Measurements from ENCODE around the gene TMEM101. TPM values are rescaled to one million over a fixed set of nuclear protein-coding genes. Genes with fewer than 3 reads are reported as not detected.

The TMEM101 gene
- total and polyA plus RNA-seq, 10 donors: 15.9 to 30.6 (median 21.1) TPM

GRCh38 chr17:44002141-44002848 is 12.5 kb downstream of the TMEM101 start:
- TF ChIP-seq POLR2AphosphoS5 (IDR thresholded peaks at IDR 0.05) (no peak), CTCF (IDR thresholded peaks at IDR 0.05 in 8 of 11, conservative IDR thresholded peaks at IDR 0.05 in 3 of 11) (no peak), POLR2A (IDR thresholded peaks at IDR 0.05) (no peak)
- Histone ChIP-seq H3K4me3 (no peak overlapping the region), H3K27ac (no peak overlapping the region), H3K27me3 (replicated peaks in 1 of 7) (peaks cover 8 to 58% (median 28%) of the 10 kb centered on the region in 7 donors), H3K9me3 (no peaks in the 10 kb centered on the region), H3K36me3 (no peaks in the 10 kb centered on the region), H3K4me1 (peaks cover 16 to 32% (median 28%) of the 10 kb centered on the region in 6 donors)
- WGBS, 5 donors: 69 to 86% (median 75%) methylated on average over 9 of the region's 9 CpGs
- no peak for DNase-seq
- intact Hi-C loops (cut with DNase I; ENCODE audit: low total_unique reads): no loop called here

- Histone ChIP-seq H3K4me3 (no peak overlapping the region), H3K9me3 (no peaks in the 10 kb centered on the region), H3K36me3 (no peaks in the 10 kb centered on the region), H3K4me1 (peaks cover 14 to 24% (median 23%) of the 10 kb centered on the region in 6 donors), H3K27me3 (replicated peaks in 1 of 7) (peaks cover 8 to 50% (median 34%) of the 10 kb centered on the region in 7 donors), H3K27ac (no peak overlapping the region)
- intact Hi-C loops (cut with DNase I; ENCODE audit: low total_unique reads): no loop called here
- 64 to 95% (median 86%) methylated on average over 2 of the region's 2 CpGs for WGBS, 5 donors
- DNase-seq: no peak
- no peak for TF ChIP-seq POLR2A (IDR thresholded peaks at IDR 0.05)
- TF ChIP-seq POLR2AphosphoS5 (IDR thresholded peaks at IDR 0.05): no peak
- TF ChIP-seq CTCF (IDR thresholded peaks at IDR 0.05 in 8 of 11, conservative IDR thresholded peaks at IDR 0.05 in 3 of 11): no peak
These were observed 13.3 kb downstream of the TMEM101 start for GRCh38 chr17:44001461-44001920.

- TF ChIP-seq POLR2A (IDR thresholded peaks at IDR 0.05) (no peak), POLR2AphosphoS5 (IDR thresholded peaks at IDR 0.05) (no peak), CTCF (IDR thresholded peaks at IDR 0.05 in 8 of 11, conservative IDR thresholded peaks at IDR 0.05 in 3 of 11) (no peak)
- peaks cover 8 to 45% (median 35%) of the 10 kb centered on the region in 7 donors for H3K27me3 ChIP-seq (replicated peaks in 1 of 7)
These were observed 13.8 kb downstream of the TMEM101 start for GRCh38 chr17:44000871-44001460.

More at GRCh38 chr17:44000871-44001460, 13.8 kb downstream of the TMEM101 start:
- Histone ChIP-seq H3K4me1 (peaks cover 13 to 19% (median 18%) of the 10 kb centered on the region in 6 donors), H3K27ac (no peak overlapping the region), H3K4me3 (no peak overlapping the region), H3K9me3 (no peaks in the 10 kb centered on the region), H3K36me3 (no peaks in the 10 kb centered on the region)
- intact Hi-C loops (cut with DNase I; ENCODE audit: low total_unique reads): no loop called here
- WGBS, 5 donors: 79 to 85% (median 81%) methylated on average over 6 of the region's 6 CpGs
- no peak for DNase-seq

All from spleen (tissue), 11 donors.